PFSK-1 (cell line): ENCODE results near the gene MAJIN.

Experiments
- FOXP2 ChIP-seq: optimal IDR thresholded peaks from 2 replicates; pipeline ENCODE3; 2011; ENCODE audit warnings: borderline replicate concordance, control low read depth, inconsistent platforms; ENCODE audit not compliant: insufficient read depth; ENCODE audit errors: extremely low read length, extremely low read depth
- POLR2AphosphoS5 ChIP-seq: IDR thresholded peaks from 2 replicates; pipeline ENCODE4 v1.6.1; 2012; ENCODE audit warnings: low read depth, mild to moderate bottlenecking, control low read depth, low read length, moderate library complexity
- SIN3A ChIP-seq: IDR thresholded peaks from 2 replicates; pipeline ENCODE4 v1.6.1; 2012; ENCODE audit warnings: mild to moderate bottlenecking, low read length, moderate library complexity, borderline replicate concordance; ENCODE audit not compliant: insufficient read depth
- TAF1 ChIP-seq: IDR thresholded peaks from 2 replicates; pipeline ENCODE4 v1.6.1; 2012; ENCODE audit warnings: low read length, control low read depth, borderline replicate concordance; ENCODE audit not compliant: insufficient read depth
- TF ChIP-seq, protein P1 (sequence below), 2 experiments: IDR thresholded peaks; 2 replicates each; pipeline versions ENCODE4 v1.6.1 to v1.8.0; 2011 to 2012; ENCODE audit warnings: low read depth in 2 of 2, low read length in 2 of 2, control low read depth in 1 of 2, inconsistent platforms in 1 of 2, mild to moderate bottlenecking in 1 of 2, moderate library complexity in 1 of 2; ENCODE audit not compliant: insufficient read depth in 1 of 2

MAJIN gene

GRCh38 chr11:64928957-64929356, 43.0 kb downstream of the MAJIN start:
- no peak for TF ChIP-seq SIN3A
- TF ChIP-seq FOXP2, result no peak
- TF ChIP-seq POLR2AphosphoS5, result no peak
- TF ChIP-seq, protein P1, sequence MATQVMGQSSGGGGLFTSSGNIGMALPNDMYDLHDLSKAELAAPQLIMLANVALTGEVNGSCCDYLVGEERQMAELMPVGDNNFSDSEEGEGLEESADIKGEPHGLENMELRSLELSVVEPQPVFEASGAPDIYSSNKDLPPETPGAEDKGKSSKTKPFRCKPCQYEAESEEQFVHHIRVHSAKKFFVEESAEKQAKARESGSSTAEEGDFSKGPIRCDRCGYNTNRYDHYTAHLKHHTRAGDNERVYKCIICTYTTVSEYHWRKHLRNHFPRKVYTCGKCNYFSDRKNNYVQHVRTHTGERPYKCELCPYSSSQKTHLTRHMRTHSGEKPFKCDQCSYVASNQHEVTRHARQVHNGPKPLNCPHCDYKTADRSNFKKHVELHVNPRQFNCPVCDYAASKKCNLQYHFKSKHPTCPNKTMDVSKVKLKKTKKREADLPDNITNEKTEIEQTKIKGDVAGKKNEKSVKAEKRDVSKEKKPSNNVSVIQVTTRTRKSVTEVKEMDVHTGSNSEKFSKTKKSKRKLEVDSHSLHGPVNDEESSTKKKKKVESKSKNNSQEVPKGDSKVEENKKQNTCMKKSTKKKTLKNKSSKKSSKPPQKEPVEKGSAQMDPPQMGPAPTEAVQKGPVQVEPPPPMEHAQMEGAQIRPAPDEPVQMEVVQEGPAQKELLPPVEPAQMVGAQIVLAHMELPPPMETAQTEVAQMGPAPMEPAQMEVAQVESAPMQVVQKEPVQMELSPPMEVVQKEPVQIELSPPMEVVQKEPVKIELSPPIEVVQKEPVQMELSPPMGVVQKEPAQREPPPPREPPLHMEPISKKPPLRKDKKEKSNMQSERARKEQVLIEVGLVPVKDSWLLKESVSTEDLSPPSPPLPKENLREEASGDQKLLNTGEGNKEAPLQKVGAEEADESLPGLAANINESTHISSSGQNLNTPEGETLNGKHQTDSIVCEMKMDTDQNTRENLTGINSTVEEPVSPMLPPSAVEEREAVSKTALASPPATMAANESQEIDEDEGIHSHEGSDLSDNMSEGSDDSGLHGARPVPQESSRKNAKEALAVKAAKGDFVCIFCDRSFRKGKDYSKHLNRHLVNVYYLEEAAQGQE (IDR thresholded peaks at IDR 0.05; ENCODE audit: insufficient read depth in 1 of 2, low read depth in 2 of 2, low read length in 2 of 2), result no peak
- TF ChIP-seq TAF1, result no peak

- no peak for TF ChIP-seq POLR2AphosphoS5
- TF ChIP-seq SIN3A, result no peak
- TF ChIP-seq TAF1, result no peak
- TF ChIP-seq, protein P1 (IDR thresholded peaks at IDR 0.05; ENCODE audit: insufficient read depth in 1 of 2, low read depth in 2 of 2, low read length in 2 of 2), result no peak
- TF ChIP-seq FOXP2, result no peak
Measured at GRCh38 chr11:64926689-64927088, 45.2 kb downstream of the MAJIN start.

DNA sequence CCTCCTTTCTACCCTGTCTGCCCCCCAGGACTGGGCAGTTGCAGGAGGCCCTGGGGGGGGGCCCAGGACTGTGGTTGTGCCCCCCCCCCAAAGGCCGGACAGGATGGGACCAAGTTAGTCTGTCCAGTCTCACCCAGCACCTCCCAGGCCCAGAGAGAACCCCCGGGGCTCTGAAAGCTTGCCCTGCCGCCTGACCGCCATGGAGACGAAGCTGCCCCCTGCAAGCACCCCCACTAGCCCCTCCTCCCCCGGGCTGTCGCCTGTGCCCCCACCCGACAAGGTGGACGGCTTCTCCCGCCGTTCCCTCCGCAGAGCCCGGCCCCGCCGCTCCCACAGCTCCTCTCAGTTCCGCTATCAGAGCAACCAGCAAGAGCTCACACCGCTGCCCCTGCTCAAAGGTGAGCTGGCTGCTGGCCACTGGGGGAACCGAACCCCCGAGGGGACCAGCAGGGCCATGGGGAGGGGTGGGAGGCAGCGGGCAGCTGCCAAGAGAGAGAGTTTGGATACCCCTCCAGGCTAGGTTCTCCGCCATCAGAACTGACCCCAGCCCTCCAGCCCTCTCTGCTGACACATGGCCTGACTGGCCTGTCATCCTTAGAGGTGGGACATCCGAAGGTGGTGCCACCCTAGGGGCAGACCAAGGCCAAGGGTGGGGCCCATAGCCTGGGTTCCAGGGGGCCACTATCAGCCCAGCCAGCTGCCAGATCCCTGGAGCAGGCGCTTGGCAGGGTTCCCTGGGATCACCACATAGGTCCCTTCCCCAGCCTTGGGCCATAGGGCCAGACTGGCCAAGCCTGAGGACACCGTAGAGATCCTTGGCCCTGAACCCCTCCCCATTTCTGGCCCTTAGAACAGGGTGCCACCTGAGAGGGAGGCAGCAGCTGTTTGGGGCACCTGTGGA, 46.1 kb downstream of the MAJIN start:
- TF ChIP-seq, protein P1 (IDR thresholded peaks at IDR 0.05; ENCODE audit: insufficient read depth in 1 of 2, low read depth in 2 of 2, low read length in 2 of 2), result no peak
- TF ChIP-seq SIN3A (no peak), FOXP2 (no peak), POLR2AphosphoS5 (no peak), TAF1 (no peak)

- TF ChIP-seq SIN3A (no peak), TAF1 (no peak), FOXP2 (no peak), POLR2AphosphoS5 (no peak)
- TF ChIP-seq, protein P1 (IDR thresholded peaks at IDR 0.05; ENCODE audit: insufficient read depth in 1 of 2, low read depth in 2 of 2, low read length in 2 of 2), result no peak
Measured at GRCh38 chr11:64924910-64925284, 47.0 kb downstream of the MAJIN start.
